NCI-H1048 (cell line): Measurements from ENCODE around the gene NUP160.
"Not testable (repeated sequence)": the region's sequence is repeated elsewhere in the genome, so short reads cannot be mapped to it uniquely, and the experiment has no call there.

Experiments
- DNase-seq: peaks from one replicate; lab custom pipeline; 2025; lab: John Stamatoyannopoulos, UW

NUP160 gene

GRCh38 chr11:47847892-47848699 is at the start of gene NUP160:
Gene NUP160 (minus strand): TSS chr11:47848350. CDS start chr11:47848318, 32 bp downstream.
- DNase-seq = peak; percentile 37

GRCh38 chr11:47896199-47896598 is 48.0 kb upstream of the NUP160 start:
- DNase-seq = no peak

- no peak for DNase-seq
Measured at GRCh38 chr11:47895035-47895434, 46.9 kb upstream of the NUP160 start.

GRCh38 chr11:47892546-47893276 is 44.6 kb upstream of the NUP160 start:
- not testable (repeated sequence) for DNase-seq

- no peak for DNase-seq
Measured at GRCh38 chr11:47891886-47892285, 43.7 kb upstream of the NUP160 start.

- no peak for DNase-seq
Measured at GRCh38 chr11:47889714-47890441, 41.7 kb upstream of the NUP160 start.

GRCh38 chr11:47887910-47888569 is 39.9 kb upstream of the NUP160 start:
- no peak for DNase-seq

GRCh38 chr11:47886096-47886495 is 37.9 kb upstream of the NUP160 start:
- DNase-seq = no peak

GRCh38 chr11:47882437-47882836 is 34.3 kb upstream of the NUP160 start:
- not testable (repeated sequence) for DNase-seq

GRCh38 chr11:47881145-47881544 is 33.0 kb upstream of the NUP160 start:
- DNase-seq = no peak

GRCh38 chr11:47879259-47880158 is 31.4 kb upstream of the NUP160 start:
- no peak for DNase-seq

GRCh38 chr11:47875858-47876257 is 27.7 kb upstream of the NUP160 start:
- DNase-seq = not testable (repeated sequence)

- no peak for DNase-seq
Measured at GRCh38 chr11:47870404-47870803, 22.3 kb upstream of the NUP160 start.

GRCh38 chr11:47869544-47870393 is 21.6 kb upstream of the NUP160 start:
- DNase-seq = no peak

GRCh38 chr11:47867823-47868222 is 19.7 kb upstream of the NUP160 start:
- no peak for DNase-seq

GRCh38 chr11:47866892-47867291 is 18.7 kb upstream of the NUP160 start:
- DNase-seq = not testable (repeated sequence)

- DNase-seq = no peak
Measured at GRCh38 chr11:47864901-47865300, 16.8 kb upstream of the NUP160 start.

- no peak for DNase-seq
Measured at GRCh38 chr11:47863898-47864430, 15.8 kb upstream of the NUP160 start.

- DNase-seq = no peak
Measured at GRCh38 chr11:47863189-47863897, 15.2 kb upstream of the NUP160 start.
